HG03175 (cell line): Measurements from ENCODE around the gene SMYD2.
A peak's percentile ranks its signal among the peaks of the same experiment; 100 is the strongest.
"Not testable (repeated sequence)": the region's sequence is repeated elsewhere in the genome, so short reads cannot be mapped to it uniquely, and the experiment has no call there.

Experiments used
- ATAC-seq: cut with Tn5 transposase; IDR thresholded peaks from one replicate; pipeline ENCODE4 v1.9.1; 2021; ENCODE audit warnings: mild to moderate bottlenecking, moderate library complexity; ENCODE audit not compliant: unreplicated experiment

SMYD2 gene

GRCh38 chr1:214271174-214271858 lies 9.6 kb upstream of the SMYD2 start:
- no peak for ATAC-seq

- no peak for ATAC-seq
These were observed 8.8 kb upstream of the SMYD2 start for GRCh38 chr1:214271995-214272731.

GRCh38 chr1:214272964-214273533 lies 7.9 kb upstream of the SMYD2 start:
- ATAC-seq = no peak

GRCh38 chr1:214275700-214276099 lies 5.3 kb upstream of the SMYD2 start:
- ATAC-seq = not testable (repeated sequence)

GRCh38 chr1:214276786-214277185 lies 4.2 kb upstream of the SMYD2 start:
- ATAC-seq = no peak

GRCh38 chr1:214277704-214278635 lies 3.0 kb upstream of the SMYD2 start:
- ATAC-seq = no peak

- ATAC-seq = peak; percentile 59
These were observed 456 bp upstream of the SMYD2 start for GRCh38 chr1:214280386-214281020.

GRCh38 chr1:214281720-214282629 lies 1.0 kb downstream of the SMYD2 start:
- peak; percentile 30 for ATAC-seq

GRCh38 chr1:214282630-214283242 lies 1.8 kb downstream of the SMYD2 start:
- ATAC-seq = no peak

- no peak for ATAC-seq
These were observed 4.9 kb downstream of the SMYD2 start for GRCh38 chr1:214285610-214286440.

GRCh38 chr1:214287884-214288283 lies 6.9 kb downstream of the SMYD2 start:
- ATAC-seq = no peak

GRCh38 chr1:214289574-214290272 lies 8.8 kb downstream of the SMYD2 start:
- no peak for ATAC-seq

GRCh38 chr1:214290424-214291037 lies 9.6 kb downstream of the SMYD2 start:
- no peak for ATAC-seq

- no peak for ATAC-seq
These were observed 11.4 kb downstream of the SMYD2 start for GRCh38 chr1:214292322-214292721.

- ATAC-seq = no peak
These were observed 15.0 kb downstream of the SMYD2 start for GRCh38 chr1:214295934-214296333.

- ATAC-seq = no peak
These were observed 16.1 kb downstream of the SMYD2 start for GRCh38 chr1:214296860-214297745.
